GM12878 (cell line): ENCODE results near the gene BRSK2. TPM values are rescaled to one million over a fixed set of nuclear protein-coding genes. Genes with fewer than 3 reads are reported as not detected.

Experiments used
- ATAC-seq: fragments of 200-7000 bp; cut with Tn5 transposase; 3 replicates; pipeline ENCODE4 v1.9.1; 2020; ENCODE audit warnings: mild to moderate bottlenecking, moderate library complexity
- BruUV-seq: library from RNA; stranded (reverse); fragments of 400-500 nt; replicated peaks from 2 replicates; lab custom pipeline; 2021; lab: Mats Ljungman, UMichigan
- CTCF ChIA-PET: fragments of 300-600 bp; sonication (Branson Sonifier 250); formaldehyde crosslinking; extraction: SDS; loops from one replicate; lab custom pipeline; 2021; ENCODE audit warnings: inconsistent platforms; lab: Yijun Ruan, JAX
- POLR2A ChIA-PET: fragments of 350-600 bp; formaldehyde crosslinking; extraction: SDS; loops from one replicate; lab custom pipeline; 2021; ENCODE audit warnings: inconsistent platforms; lab: Charles Lee
- RAD21 ChIA-PET: fragments of 300-600 bp; sonication (Branson Sonifier 250); formaldehyde crosslinking; loops from one replicate; lab custom pipeline; 2023; ENCODE audit warnings: antibody characterized with exemption; ENCODE audit not compliant: unreplicated experiment; lab: Charles Lee
- SMC1A ChIA-PET: fragments of 300-600 bp; sonication (Branson Sonifier 250); formaldehyde crosslinking; loops from one replicate; lab custom pipeline; 2023; ENCODE audit not compliant: unreplicated experiment, uncharacterized antibody; lab: Charles Lee
- DNase-seq: peaks from one replicate; pipeline ENCODE4 v3.0.0-alpha.2; 2011; ENCODE audit warnings: low read depth, low spot score
- FAIRE-seq: peaks from 3 replicates; lab custom pipeline; 2011; peaks lifted over from hg19 to GRCh38; lab: Jason Lieb, UNC
- H2AFZ ChIP-seq: 2 replicates; pipeline ENCODE4 v1.6.0; 2011; ENCODE audit warnings: low read depth, low read length, control low read depth; ENCODE audit not compliant: control insufficient read depth
- H3K27ac ChIP-seq: 2 replicates; pipeline ENCODE4 v1.5.1; 2011; ENCODE audit warnings: control low read depth; ENCODE audit not compliant: control insufficient read depth, insufficient read depth
- H3K27me3 ChIP-seq, 2 experiments: replicated peaks in 1 of 2; 2 replicates each; pipeline versions ENCODE4 v1.6.0 to v1.6.1; 2011; ENCODE audit warnings: low read length in 1 of 2; ENCODE audit not compliant: control insufficient read depth in 2 of 2, insufficient read depth in 2 of 2
- H3K36me3 ChIP-seq, 2 experiments: 2 replicates each; pipeline ENCODE4 v1.5.1; 2011; ENCODE audit warnings: low read length in 1 of 2; ENCODE audit not compliant: control insufficient read depth in 2 of 2, insufficient read depth in 2 of 2
- H3K4me1 ChIP-seq: 2 replicates; pipeline ENCODE4 v1.6.1; 2011; ENCODE audit warnings: mild to moderate bottlenecking, low read length, moderate library complexity, mixed read lengths; ENCODE audit not compliant: control insufficient read depth, insufficient read depth
- H3K4me2 ChIP-seq: 2 replicates; pipeline ENCODE4 v1.6.0; 2011; ENCODE audit warnings: control low read depth; ENCODE audit not compliant: control insufficient read depth, insufficient read depth
- H3K4me3 ChIP-seq: fragments of 200-600 bp; sonication (generic); 2 replicates; pipeline ENCODE4 v1.5.1; 2016
- H3K79me2 ChIP-seq: 2 replicates; pipeline ENCODE4 v1.6.0; 2011; ENCODE audit warnings: low read length; ENCODE audit not compliant: control insufficient read depth, insufficient read depth
- H3K9ac ChIP-seq: 2 replicates; pipeline ENCODE4 v1.8.0; 2011; ENCODE audit warnings: low read length, control low read depth, mixed read lengths; ENCODE audit not compliant: control insufficient read depth, insufficient read depth
- H3K9me3 ChIP-seq: replicated peaks from 3 replicates; pipeline ENCODE4 v1.5.1; 2011; ENCODE audit warnings: mild to moderate bottlenecking, low read length; ENCODE audit not compliant: control insufficient read depth, insufficient read depth
- H4K20me1 ChIP-seq: 2 replicates; pipeline ENCODE4 v1.6.0; 2011; ENCODE audit not compliant: control insufficient read depth, insufficient read depth
- BCLAF1 ChIP-seq: fragments of 450-650 bp; IDR thresholded peaks from 2 replicates; pipeline ENCODE4 v1.6.1; 2017; ENCODE audit warnings: antibody characterized with exemption, mild to moderate bottlenecking, moderate library complexity
- WGBS: methylation state at CpG from one replicate; pipeline ENCODE4 v1.1.6; 2016; ENCODE audit warnings: low lambda C conversion rate; ENCODE audit not compliant: insufficient replicate concordance, insufficient coverage; ENCODE audit errors: missing lambda C conversion rate; 5-methylcytosine and 5-hydroxymethylcytosine counted together
- in situ Hi-C: fragments of 300-500 bp; cut with MboI; formaldehyde crosslinking; loops from 9 replicates; pipeline ENCODE4 v1.14.3; 2018; ENCODE audit warnings: mixed read lengths
- intact Hi-C: fragments of 100-400 bp; cut with micrococcal nuclease; formaldehyde crosslinking; loops from one replicate; pipeline ENCODE4 v1.14.2; 2022; ENCODE audit not compliant: unreplicated experiment
- polyA plus RNA-seq, 11 experiments: library from polyadenylated mRNA; depleted of rRNA in 4 of 11; unstranded in 6 of 11; stranded (reverse) in 5 of 11; fragments of >200 nt; fragmentation: Nextera tagmentation in 4 of 11; fragmentation: Illumina TruSeq in 1 of 11; extraction: Ambion mirVana in 4 of 11; extraction: Trizol in 1 of 11; gene quantifications; 1 replicate in 1 of 11; 2 replicates in 10 of 11; pipeline versions ENCODE4 v1.2.1 to v1.2.3, GENCODE V29; 2011 to 2016; ENCODE audit warnings: inconsistent platforms in 2 of 11, missing spikeins in 2 of 11, low read depth in 1 of 11
- total RNA-seq, 4 experiments: library from RNA; depleted of rRNA in 3 of 4; stranded (reverse); fragments of >200 nt in 3 of 4; fragmentation: Illumina TruSeq in 1 of 4; extraction: Trizol in 1 of 4; gene quantifications; 2 replicates each; pipeline versions ENCODE4 v1.2.1 to v1.2.3, GENCODE V29; 2013 to 2021

BRSK2 gene
- total and polyA plus RNA-seq, 10 of the 15 experiments (the other 5 are each of a cell fraction or from before 2014, with no cell fraction given) = 0.13 TPM; not detected in 9

- BruUV-seq = no TSS peak
- 77% methylated on average over 9 of the region's 12 CpGs for WGBS
- SMC1A ChIA-PET = no interaction called here
Observed at GRCh38 chr11:1473011-1473628, 83.4 kb downstream of the BRSK2 start.

More at GRCh38 chr11:1473011-1473628, 83.4 kb downstream of the BRSK2 start:
- no peak for DNase-seq
- Histone ChIP-seq H3K4me2 (no peak overlapping the region), H3K27ac (no peak overlapping the region), H4K20me1 (no peaks in the 10 kb centered on the region), H3K4me3 (no peak overlapping the region), H3K4me1 (no peaks in the 10 kb centered on the region), H3K9me3 (no peaks in the 10 kb centered on the region), H2AFZ (no peak overlapping the region), H3K27me3 (no peaks in the 10 kb centered on the region), H3K36me3 (peaks cover 0 to 3% of the 10 kb centered on the region in 2 experiments; a peak in 2 of 4 replicates), H3K79me2 (no peaks in the 10 kb centered on the region), H3K9ac (no peak overlapping the region)
- ChIA-PET POLR2A (no interaction called here), RAD21 (no interaction called here), CTCF (no interaction called here)
- in situ Hi-C loops (no loop called here), intact Hi-C loops (no loop called here)
- FAIRE-seq = no peak
- no peak for TF ChIP-seq BCLAF1
- no peak for ATAC-seq
